Panc1 (cell line): Measurements from ENCODE around the gene ELL2.

Experiments
- SIN3A ChIP-seq: IDR thresholded peaks from 2 replicates; pipeline ENCODE4 v1.6.1; 2012; ENCODE audit warnings: low read depth, mild to moderate bottlenecking, low read length, moderate library complexity, borderline replicate concordance; ENCODE audit not compliant: insufficient read depth
- TF ChIP-seq, protein P1 (sequence below): fragments of 450-650 bp; IDR thresholded peaks from 2 replicates; pipeline ENCODE4 v1.5.1; 2017; ENCODE audit warnings: mild to moderate bottlenecking
- TF ChIP-seq, protein P2 (sequence below), 2 experiments: IDR thresholded peaks; 2 replicates each; pipeline ENCODE4 v1.6.1; 2011 to 2012; ENCODE audit warnings: low read depth in 2 of 2, control low read depth in 1 of 2, low read length in 1 of 2, mild to moderate bottlenecking in 1 of 2, moderate library complexity in 1 of 2; ENCODE audit not compliant: insufficient read depth in 1 of 2

DNA sequence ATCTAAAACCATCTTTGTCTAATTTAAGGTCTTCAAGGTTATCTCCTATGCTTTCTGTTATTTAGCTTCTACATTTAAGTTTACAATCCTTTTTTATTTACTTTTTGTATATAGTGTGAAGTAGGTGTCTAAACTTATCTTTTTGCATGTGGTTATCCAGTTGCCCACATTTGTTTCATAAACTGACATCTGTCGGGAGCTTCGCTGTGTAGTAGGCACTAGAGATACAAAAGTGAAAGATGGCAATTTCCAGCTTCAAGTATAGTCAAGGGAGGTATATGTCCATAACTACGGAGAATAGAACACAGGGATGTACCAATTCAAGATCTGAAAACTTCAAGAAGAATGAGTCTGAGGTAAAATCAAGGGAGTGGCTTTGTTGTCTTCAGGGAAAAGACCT, 38.7 kb upstream of the ELL2 start:
- TF ChIP-seq, protein P1, sequence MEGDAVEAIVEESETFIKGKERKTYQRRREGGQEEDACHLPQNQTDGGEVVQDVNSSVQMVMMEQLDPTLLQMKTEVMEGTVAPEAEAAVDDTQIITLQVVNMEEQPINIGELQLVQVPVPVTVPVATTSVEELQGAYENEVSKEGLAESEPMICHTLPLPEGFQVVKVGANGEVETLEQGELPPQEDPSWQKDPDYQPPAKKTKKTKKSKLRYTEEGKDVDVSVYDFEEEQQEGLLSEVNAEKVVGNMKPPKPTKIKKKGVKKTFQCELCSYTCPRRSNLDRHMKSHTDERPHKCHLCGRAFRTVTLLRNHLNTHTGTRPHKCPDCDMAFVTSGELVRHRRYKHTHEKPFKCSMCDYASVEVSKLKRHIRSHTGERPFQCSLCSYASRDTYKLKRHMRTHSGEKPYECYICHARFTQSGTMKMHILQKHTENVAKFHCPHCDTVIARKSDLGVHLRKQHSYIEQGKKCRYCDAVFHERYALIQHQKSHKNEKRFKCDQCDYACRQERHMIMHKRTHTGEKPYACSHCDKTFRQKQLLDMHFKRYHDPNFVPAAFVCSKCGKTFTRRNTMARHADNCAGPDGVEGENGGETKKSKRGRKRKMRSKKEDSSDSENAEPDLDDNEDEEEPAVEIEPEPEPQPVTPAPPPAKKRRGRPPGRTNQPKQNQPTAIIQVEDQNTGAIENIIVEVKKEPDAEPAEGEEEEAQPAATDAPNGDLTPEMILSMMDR = no peak
- no peak for TF ChIP-seq SIN3A
- TF ChIP-seq, protein P2, sequence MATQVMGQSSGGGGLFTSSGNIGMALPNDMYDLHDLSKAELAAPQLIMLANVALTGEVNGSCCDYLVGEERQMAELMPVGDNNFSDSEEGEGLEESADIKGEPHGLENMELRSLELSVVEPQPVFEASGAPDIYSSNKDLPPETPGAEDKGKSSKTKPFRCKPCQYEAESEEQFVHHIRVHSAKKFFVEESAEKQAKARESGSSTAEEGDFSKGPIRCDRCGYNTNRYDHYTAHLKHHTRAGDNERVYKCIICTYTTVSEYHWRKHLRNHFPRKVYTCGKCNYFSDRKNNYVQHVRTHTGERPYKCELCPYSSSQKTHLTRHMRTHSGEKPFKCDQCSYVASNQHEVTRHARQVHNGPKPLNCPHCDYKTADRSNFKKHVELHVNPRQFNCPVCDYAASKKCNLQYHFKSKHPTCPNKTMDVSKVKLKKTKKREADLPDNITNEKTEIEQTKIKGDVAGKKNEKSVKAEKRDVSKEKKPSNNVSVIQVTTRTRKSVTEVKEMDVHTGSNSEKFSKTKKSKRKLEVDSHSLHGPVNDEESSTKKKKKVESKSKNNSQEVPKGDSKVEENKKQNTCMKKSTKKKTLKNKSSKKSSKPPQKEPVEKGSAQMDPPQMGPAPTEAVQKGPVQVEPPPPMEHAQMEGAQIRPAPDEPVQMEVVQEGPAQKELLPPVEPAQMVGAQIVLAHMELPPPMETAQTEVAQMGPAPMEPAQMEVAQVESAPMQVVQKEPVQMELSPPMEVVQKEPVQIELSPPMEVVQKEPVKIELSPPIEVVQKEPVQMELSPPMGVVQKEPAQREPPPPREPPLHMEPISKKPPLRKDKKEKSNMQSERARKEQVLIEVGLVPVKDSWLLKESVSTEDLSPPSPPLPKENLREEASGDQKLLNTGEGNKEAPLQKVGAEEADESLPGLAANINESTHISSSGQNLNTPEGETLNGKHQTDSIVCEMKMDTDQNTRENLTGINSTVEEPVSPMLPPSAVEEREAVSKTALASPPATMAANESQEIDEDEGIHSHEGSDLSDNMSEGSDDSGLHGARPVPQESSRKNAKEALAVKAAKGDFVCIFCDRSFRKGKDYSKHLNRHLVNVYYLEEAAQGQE (IDR thresholded peaks at IDR 0.05; ENCODE audit: insufficient read depth in 1 of 2, low read depth in 2 of 2, low read length in 1 of 2) = no peak
